Right renal pelvis (tissue), 4 donors: ENCODE results near the gene SLC9A3. TPM values are rescaled to one million over a fixed set of nuclear protein-coding genes. Genes with fewer than 3 reads are reported as not detected.

ENCODE experiments used
- DNase-seq, 4 donors: peaks; one replicate each; pipeline ENCODE4 v3.0.0-alpha.2; 2013; ENCODE audit warnings: low read depth in 4 of 4, low spot score in 3 of 4, missing footprints in 1 of 4
- polyA plus RNA-seq, 4 donors: library from polyadenylated mRNA; unstranded; fragments of 120-200 nt; gene quantifications; one replicate each; pipeline ENCODE4 v1.2.1, GENCODE V29; 2013; ENCODE audit not compliant: insufficient read length in 4 of 4

SLC9A3 gene
- polyA plus RNA-seq, 4 donors, result 40.5 to 60.9 (median 47.3) TPM

DNA sequence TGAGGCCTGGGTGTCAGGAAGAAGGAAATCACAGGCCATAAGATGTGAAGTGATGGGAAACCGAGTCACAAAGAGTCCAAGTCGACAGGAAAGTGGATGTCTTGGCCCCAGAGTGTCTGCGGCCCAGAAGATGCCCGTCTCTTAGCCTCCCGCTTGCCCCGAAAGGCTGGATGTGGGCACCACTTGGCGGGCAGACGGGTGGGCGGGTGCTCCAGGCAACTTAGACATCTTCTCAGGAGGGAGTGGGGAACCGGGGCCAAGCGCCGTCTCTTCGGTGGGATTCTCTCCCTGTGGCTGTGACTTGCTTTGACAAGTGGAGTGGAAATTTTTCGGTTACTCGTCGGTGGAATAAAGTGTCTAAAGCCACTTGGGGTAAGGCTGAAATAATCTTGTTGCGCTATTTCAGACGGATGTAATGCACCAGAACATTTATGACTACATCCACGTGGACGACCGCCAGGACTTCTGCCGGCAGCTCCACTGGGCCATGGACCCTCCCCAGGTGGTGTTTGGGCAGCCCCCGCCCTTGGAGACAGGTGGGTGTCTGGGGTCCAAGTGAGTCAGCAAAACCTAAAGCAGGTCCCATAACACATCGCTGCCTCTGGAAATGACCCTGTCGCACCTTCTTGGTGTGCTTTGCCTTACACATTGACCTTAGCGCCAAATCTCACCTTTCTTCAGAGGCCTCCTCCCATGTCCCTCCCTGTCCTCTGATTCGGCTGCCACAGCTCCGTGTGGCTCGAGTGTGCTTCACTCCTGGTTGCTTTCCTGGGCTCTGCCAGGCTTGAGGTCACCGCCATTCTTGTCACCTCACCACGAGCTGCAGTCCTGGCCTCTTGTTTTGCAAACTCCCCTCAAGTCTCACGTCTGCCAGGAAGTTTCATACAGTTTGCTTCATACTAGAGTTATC, 101.7 kb downstream of the SLC9A3 start:
- DNase-seq, result no peak

DNA sequence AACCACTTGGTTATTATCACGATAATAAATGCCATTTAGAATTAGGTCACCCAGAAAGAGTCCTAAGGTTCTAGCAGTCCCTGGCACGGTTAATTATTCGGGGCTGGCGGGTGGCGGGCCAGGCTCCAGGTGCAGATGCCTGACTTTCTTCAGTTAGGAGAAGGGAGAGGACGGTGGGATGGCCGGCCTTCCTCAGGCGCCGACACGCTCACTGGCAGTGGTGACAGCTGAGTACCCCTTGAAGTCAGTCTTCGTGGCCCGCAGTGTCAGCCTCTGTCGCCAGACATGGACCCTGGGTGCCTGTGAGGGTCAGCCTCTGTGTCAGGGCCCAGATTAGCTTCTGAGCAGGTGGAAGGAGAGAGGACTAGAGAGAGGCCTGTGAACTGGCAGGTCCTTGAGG, 102.3 kb downstream of the SLC9A3 start:
- DNase-seq, result no peak

- DNase-seq, result no peak
Observed at GRCh38 chr5:421287-421880, 102.9 kb downstream of the SLC9A3 start.

GRCh38 chr5:420632-421286, 103.5 kb downstream of the SLC9A3 start:
- no peak for DNase-seq

Other genes with a start within 250 kb of the SLC9A3 start
- gene AHRR, start 202.7 kb downstream of the SLC9A3 start, polyA plus RNA-seq, result 1 to 10 TPM; 1.8 to 2.9 (median 2.4) TPM
- 10 to 100 TPM; 49.2 to 60.5 (median 52.5) TPM for gene EXOC3, start 81.3 kb downstream of the SLC9A3 start, polyA plus RNA-seq
- gene CEP72, start 87.9 kb upstream of the SLC9A3 start, polyA plus RNA-seq, result 10 to 100 TPM in 1 of 4 donors, 1 to 10 TPM in 3; 7.2 to 10.7 (median 8.9) TPM
- 1 to 10 TPM; 3.0 to 6.2 (median 4.4) TPM for gene TPPP, start 168.9 kb upstream of the SLC9A3 start, polyA plus RNA-seq